Measurements from ENCODE around the gene KCNIP1.

GRCh38 chr5:170570476-170570875, 66.7 kb downstream of the KCNIP1 start:
- TF ChIP-seq POLR2A (IDR thresholded peaks at IDR 0.05) (no peak), CTCF (IDR thresholded peaks at IDR 0.05) (no peak)

All from esophagus squamous epithelium (tissue), 4 donors.